ENCODE results near the gene LRRC8C.

Gene LRRC8C

DNA sequence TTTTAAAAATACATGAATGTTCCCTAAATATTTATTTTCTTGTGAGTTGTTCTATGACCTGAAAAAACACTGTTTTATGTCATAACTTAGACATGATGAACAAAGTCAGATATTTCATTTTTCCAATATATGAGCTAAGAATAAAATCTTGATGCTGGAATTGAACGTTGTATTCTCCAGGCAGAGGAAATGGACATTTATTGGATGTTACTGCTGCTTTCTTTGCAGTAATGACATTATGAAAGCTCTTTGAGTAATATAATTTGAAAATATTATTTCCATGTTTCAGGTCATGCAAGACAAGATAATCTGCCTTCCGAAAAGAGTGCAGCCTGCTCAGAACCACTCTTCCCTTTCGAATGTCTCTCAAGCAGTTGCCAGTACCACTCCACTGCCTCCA, 79.5 kb downstream of the LRRC8C start:
- no peak overlapping the region for H3K4me3 ChIP-seq (ENCODE audit: low read depth, low read length)
- no peaks in the 10 kb centered on the region for H3K27me3 ChIP-seq (replicated peaks)
- in situ Hi-C loops (cut with HindIII; ENCODE audit: low pct_ligation_motif_present, low sequenced_read_pairs) = no loop called here
- H3K27ac ChIP-seq = no peak overlapping the region
- TF ChIP-seq CTCF (IDR thresholded peaks at IDR 0.05; ENCODE audit: low read depth, low read length, missing control alignments) = no peak
- no peaks in the 10 kb centered on the region for H3K36me3 ChIP-seq (replicated peaks)
- no peak for DNase-seq

DNA sequence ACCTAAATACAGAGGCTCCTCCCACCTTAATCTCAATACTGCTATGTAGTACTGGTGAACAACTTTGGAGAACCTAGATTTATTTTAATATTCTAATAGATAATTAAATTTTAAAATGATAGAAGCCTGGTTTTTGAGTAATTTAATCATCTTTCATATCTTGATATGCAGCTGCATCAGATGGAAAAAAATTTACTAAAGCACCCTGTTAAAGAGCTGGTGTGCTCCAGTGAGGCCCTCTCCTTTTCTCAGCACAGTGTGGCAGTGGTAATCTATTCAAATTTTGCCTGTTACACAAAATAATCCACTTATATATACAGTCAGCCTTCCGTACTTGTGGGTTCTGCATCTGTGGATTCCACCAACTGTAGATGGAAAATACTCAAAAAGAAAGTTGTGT, 82.8 kb downstream of the LRRC8C start:
- in situ Hi-C loops (cut with HindIII; ENCODE audit: low pct_ligation_motif_present, low sequenced_read_pairs) = no loop called here
- no peak overlapping the region for H3K27ac ChIP-seq
- H3K4me3 ChIP-seq (ENCODE audit: low read depth, low read length) = no peak overlapping the region
- TF ChIP-seq CTCF (IDR thresholded peaks at IDR 0.05; ENCODE audit: low read depth, low read length, missing control alignments) = no peak
- no peaks in the 10 kb centered on the region for H3K27me3 ChIP-seq (replicated peaks)
- no peak for DNase-seq
- no peaks in the 10 kb centered on the region for H3K36me3 ChIP-seq (replicated peaks)

- H3K4me3 ChIP-seq (ENCODE audit: low read depth, low read length) = no peak overlapping the region
- no peaks in the 10 kb centered on the region for H3K36me3 ChIP-seq (replicated peaks)
- H3K27me3 ChIP-seq (replicated peaks) = no peaks in the 10 kb centered on the region
- in situ Hi-C loops (cut with HindIII; ENCODE audit: low pct_ligation_motif_present, low sequenced_read_pairs) = no loop called here
- DNase-seq = no peak
- no peak for TF ChIP-seq CTCF (IDR thresholded peaks at IDR 0.05; ENCODE audit: low read depth, low read length, missing control alignments)
- no peak overlapping the region for H3K27ac ChIP-seq
Measured at GRCh38 chr1:89719502-89720306, 86.8 kb downstream of the LRRC8C start.

GRCh38 chr1:89720839-89721238, 87.9 kb downstream of the LRRC8C start:
- in situ Hi-C loops (cut with HindIII; ENCODE audit: low pct_ligation_motif_present, low sequenced_read_pairs) = no loop called here
- H3K27me3 ChIP-seq (replicated peaks) = no peaks in the 10 kb centered on the region
- TF ChIP-seq CTCF (IDR thresholded peaks at IDR 0.05; ENCODE audit: low read depth, low read length, missing control alignments) = no peak
- H3K4me3 ChIP-seq (ENCODE audit: low read depth, low read length) = no peak overlapping the region
- H3K27ac ChIP-seq = no peak overlapping the region
- no peak for DNase-seq
- no peaks in the 10 kb centered on the region for H3K36me3 ChIP-seq (replicated peaks)

DNA sequence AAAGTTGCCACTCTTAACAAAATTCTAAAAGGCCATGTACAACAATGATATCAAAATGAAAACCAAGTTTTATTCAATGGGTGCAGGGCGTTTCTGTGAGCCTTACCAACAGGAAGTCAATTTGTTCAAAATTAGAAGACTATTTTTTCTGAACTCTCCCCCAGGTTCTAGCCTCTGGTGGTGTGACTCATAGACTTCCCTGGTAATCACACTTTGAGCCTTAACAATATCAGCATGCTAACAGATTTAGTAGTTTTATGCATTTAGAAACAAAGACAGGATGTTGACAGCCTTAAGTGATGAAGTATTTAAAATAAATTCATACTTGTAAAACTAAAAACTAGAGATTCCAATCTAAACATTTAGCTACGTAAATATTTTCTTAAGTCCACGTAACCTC, 88.4 kb downstream of the LRRC8C start:
- no peaks in the 10 kb centered on the region for H3K27me3 ChIP-seq (replicated peaks)
- no peak overlapping the region for H3K4me3 ChIP-seq (ENCODE audit: low read depth, low read length)
- in situ Hi-C loops (cut with HindIII; ENCODE audit: low pct_ligation_motif_present, low sequenced_read_pairs) = no loop called here
- H3K27ac ChIP-seq = no peak overlapping the region
- H3K36me3 ChIP-seq (replicated peaks) = no peaks in the 10 kb centered on the region
- peak; percentile 22 for DNase-seq
- TF ChIP-seq CTCF (IDR thresholded peaks at IDR 0.05; ENCODE audit: low read depth, low read length, missing control alignments) = no peak

DNA sequence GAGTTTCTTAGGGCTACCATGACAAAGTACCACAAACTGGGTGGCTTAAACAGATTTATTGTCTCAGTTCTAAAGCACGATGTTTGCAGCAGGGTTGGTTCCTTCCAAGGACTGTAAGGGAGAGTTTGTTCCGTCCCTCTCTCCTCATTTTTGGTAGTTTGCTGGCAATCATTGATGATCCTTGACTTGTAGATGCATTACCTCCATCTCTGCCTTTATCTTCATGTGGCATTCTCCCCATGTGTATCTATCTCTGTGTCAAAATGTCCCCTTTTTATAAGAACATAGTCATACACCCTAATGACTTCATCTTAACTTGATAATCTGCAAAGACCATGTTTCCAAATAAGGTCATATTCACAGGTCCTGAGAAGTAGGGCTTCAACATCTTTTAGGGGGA, 90.2 kb downstream of the LRRC8C start:
- Histone ChIP-seq H3K4me3 (ENCODE audit: low read depth, low read length) (no peak overlapping the region), H3K36me3 (replicated peaks) (no peaks in the 10 kb centered on the region), H3K27me3 (replicated peaks) (no peaks in the 10 kb centered on the region), H3K27ac (no peak overlapping the region)
- TF ChIP-seq CTCF (IDR thresholded peaks at IDR 0.05; ENCODE audit: low read depth, low read length, missing control alignments) = no peak
- in situ Hi-C loops (cut with HindIII; ENCODE audit: low pct_ligation_motif_present, low sequenced_read_pairs) = no loop called here
- DNase-seq = no peak
